HG02885 (cell line): ENCODE measurements around the gene DHRS7B.

Source experiments
- ATAC-seq: cut with Tn5 transposase; IDR thresholded peaks from one replicate; pipeline ENCODE4 v1.9.1; 2021; ENCODE audit warnings: mild to moderate bottlenecking; ENCODE audit not compliant: unreplicated experiment, poor library complexity

DHRS7B gene

GRCh38 chr17:21146362-21147015 lies 19.7 kb downstream of the DHRS7B start:
- ATAC-seq: no peak

GRCh38 chr17:21149621-21150020 lies 22.9 kb downstream of the DHRS7B start:
- no peak for ATAC-seq

- ATAC-seq: no peak
These were observed 26.0 kb downstream of the DHRS7B start for GRCh38 chr17:21152731-21153130.

GRCh38 chr17:21157586-21158370 lies 31.0 kb downstream of the DHRS7B start:
- ATAC-seq: no peak

- no peak for ATAC-seq
These were observed 33.6 kb downstream of the DHRS7B start for GRCh38 chr17:21160401-21160800.

- ATAC-seq: no peak
These were observed 35.0 kb downstream of the DHRS7B start for GRCh38 chr17:21161498-21162393.

- no peak for ATAC-seq
These were observed 35.6 kb downstream of the DHRS7B start for GRCh38 chr17:21162394-21162775.

- no peak for ATAC-seq
These were observed 36.3 kb downstream of the DHRS7B start for GRCh38 chr17:21163101-21163500.

GRCh38 chr17:21164216-21164615 lies 37.5 kb downstream of the DHRS7B start:
- ATAC-seq: no peak

GRCh38 chr17:21164620-21165019 lies 37.9 kb downstream of the DHRS7B start:
- no peak for ATAC-seq

- no peak for ATAC-seq
These were observed 39.3 kb downstream of the DHRS7B start for GRCh38 chr17:21165922-21166594.

- ATAC-seq: no peak
These were observed 39.9 kb downstream of the DHRS7B start for GRCh38 chr17:21166595-21167210.

GRCh38 chr17:21167303-21167702 lies 40.5 kb downstream of the DHRS7B start:
- ATAC-seq: no peak

- no peak for ATAC-seq
These were observed 41.7 kb downstream of the DHRS7B start for GRCh38 chr17:21168555-21168865.

GRCh38 chr17:21169496-21169895 lies 42.7 kb downstream of the DHRS7B start:
- no peak for ATAC-seq

- ATAC-seq: no peak
These were observed 44.0 kb downstream of the DHRS7B start for GRCh38 chr17:21170809-21171208.

GRCh38 chr17:21171309-21171922 lies 44.7 kb downstream of the DHRS7B start:
- peak; percentile 80 for ATAC-seq

- ATAC-seq: no peak
These were observed 45.3 kb downstream of the DHRS7B start for GRCh38 chr17:21171970-21172510.

GRCh38 chr17:21172846-21173245 lies 46.1 kb downstream of the DHRS7B start:
- no peak for ATAC-seq
